PC-9 (cell line): ENCODE measurements around the gene RIMBP2.

ENCODE experiments used
- CTCF ChIP-seq: fragments of 200-600 bp; sonication (generic); conservative IDR thresholded peaks from 2 replicates; pipeline ENCODE4 v1.6.1; 2017; ENCODE audit warnings: mixed run types, antibody characterized with exemption, mild to moderate bottlenecking, moderate library complexity
- EZH2 ChIP-seq: fragments of 200-600 bp; sonication (generic); IDR thresholded peaks from 2 replicates; pipeline ENCODE4 v1.8.0; 2017; ENCODE audit warnings: antibody characterized with exemption, low read depth

GRCh38 chr12:130571734-130572133 lies 144.4 kb downstream of the RIMBP2 start:
- TF ChIP-seq CTCF (no peak), EZH2 (no peak)
